Ishikawa (cell line): ENCODE results near the gene PPFIBP2.

Experiments
- CEBPB ChIP-seq: IDR thresholded peaks from 2 replicates; pipeline ENCODE4 v1.6.1; 2012
- CREB1 ChIP-seq: IDR thresholded peaks from 2 replicates; pipeline ENCODE4 v1.6.1; 2012; ENCODE audit warnings: low read depth
- EP300 ChIP-seq: IDR thresholded peaks from 2 replicates; pipeline ENCODE4 v1.6.1; 2012; ENCODE audit warnings: borderline replicate concordance
- FOXM1 ChIP-seq: IDR thresholded peaks from 2 replicates; pipeline ENCODE4 v1.6.1; 2012; ENCODE audit warnings: low read depth, borderline replicate concordance
- MAX ChIP-seq: IDR thresholded peaks from 2 replicates; pipeline ENCODE4 v1.6.1; 2012
- NFIC ChIP-seq: IDR thresholded peaks from 2 replicates; pipeline ENCODE4 v1.6.1; 2012
- REST ChIP-seq: IDR thresholded peaks from 2 replicates; pipeline ENCODE4 v1.6.1; 2012; ENCODE audit warnings: low read depth, mild to moderate bottlenecking
- TCF12 ChIP-seq: IDR thresholded peaks from 2 replicates; pipeline ENCODE4 v1.6.1; 2012; ENCODE audit warnings: low read depth
- USF1 ChIP-seq: IDR thresholded peaks from 2 replicates; pipeline ENCODE4 v1.6.1; 2012

GRCh38 chr11:7509966-7510365 lies 3.8 kb upstream of the PPFIBP2 start:
- TF ChIP-seq EP300 = no peak
- TF ChIP-seq NFIC = no peak
- TF ChIP-seq REST = no peak
- no peak for TF ChIP-seq CEBPB
- TF ChIP-seq USF1 = no peak
- TF ChIP-seq CREB1 = no peak
- TF ChIP-seq MAX = no peak
- TF ChIP-seq TCF12 = no peak
- no peak for TF ChIP-seq FOXM1
